Measurements from ENCODE around the gene ATP10A.

Gene ATP10A

GRCh38 chr15:25738171-25738965 lies 124.8 kb downstream of the ATP10A start:
- no peak for DNase-seq

- DNase-seq, result no peak
Observed at GRCh38 chr15:25737218-25737643, 125.9 kb downstream of the ATP10A start.

- no peak for DNase-seq
Observed at GRCh38 chr15:25736461-25736860, 126.7 kb downstream of the ATP10A start.

GRCh38 chr15:25735550-25736384 lies 127.4 kb downstream of the ATP10A start:
- DNase-seq, result no peak

GRCh38 chr15:25734680-25735355 lies 128.3 kb downstream of the ATP10A start:
- no peak for DNase-seq

GRCh38 chr15:25733856-25734679 lies 129.1 kb downstream of the ATP10A start:
- DNase-seq, result no peak

GRCh38 chr15:25733036-25733855 lies 129.9 kb downstream of the ATP10A start:
- DNase-seq, result no peak

- DNase-seq, result no peak
Observed at GRCh38 chr15:25732191-25732590, 130.9 kb downstream of the ATP10A start.

- DNase-seq, result no peak
Observed at GRCh38 chr15:25731411-25731810, 131.7 kb downstream of the ATP10A start.

GRCh38 chr15:25730918-25731317 lies 132.2 kb downstream of the ATP10A start:
- DNase-seq, result no peak

GRCh38 chr15:25728816-25729215 lies 134.3 kb downstream of the ATP10A start:
- DNase-seq, result no peak

- DNase-seq, result no peak
Observed at GRCh38 chr15:25727867-25728600, 135.1 kb downstream of the ATP10A start.

- DNase-seq, result no peak
Observed at GRCh38 chr15:25727116-25727515, 136.0 kb downstream of the ATP10A start.

- no peak for DNase-seq
Observed at GRCh38 chr15:25725758-25726157, 137.4 kb downstream of the ATP10A start.

GRCh38 chr15:25724899-25725298 lies 138.2 kb downstream of the ATP10A start:
- no peak for DNase-seq

- no peak for DNase-seq
Observed at GRCh38 chr15:25721605-25721955, 141.5 kb downstream of the ATP10A start.

GRCh38 chr15:25719101-25719985 lies 143.8 kb downstream of the ATP10A start:
- no peak for DNase-seq

- no peak for DNase-seq
Observed at GRCh38 chr15:25718597-25718996, 144.5 kb downstream of the ATP10A start.

GRCh38 chr15:25718169-25718536 lies 145.0 kb downstream of the ATP10A start:
- DNase-seq, result no peak
